HG02981 (cell line): ENCODE data around the gene SULT1A1.
A peak's percentile ranks its signal among the peaks of the same experiment; 100 is the strongest.
"Not testable (repeated sequence)": the region's sequence is repeated elsewhere in the genome, so short reads cannot be mapped to it uniquely, and the experiment has no call there.

Source experiments
- ATAC-seq: cut with Tn5 transposase; IDR thresholded peaks from one replicate; pipeline ENCODE4 v1.9.1; 2021; ENCODE audit warnings: mild to moderate bottlenecking, moderate library complexity; ENCODE audit not compliant: unreplicated experiment

SULT1A1 gene

DNA sequence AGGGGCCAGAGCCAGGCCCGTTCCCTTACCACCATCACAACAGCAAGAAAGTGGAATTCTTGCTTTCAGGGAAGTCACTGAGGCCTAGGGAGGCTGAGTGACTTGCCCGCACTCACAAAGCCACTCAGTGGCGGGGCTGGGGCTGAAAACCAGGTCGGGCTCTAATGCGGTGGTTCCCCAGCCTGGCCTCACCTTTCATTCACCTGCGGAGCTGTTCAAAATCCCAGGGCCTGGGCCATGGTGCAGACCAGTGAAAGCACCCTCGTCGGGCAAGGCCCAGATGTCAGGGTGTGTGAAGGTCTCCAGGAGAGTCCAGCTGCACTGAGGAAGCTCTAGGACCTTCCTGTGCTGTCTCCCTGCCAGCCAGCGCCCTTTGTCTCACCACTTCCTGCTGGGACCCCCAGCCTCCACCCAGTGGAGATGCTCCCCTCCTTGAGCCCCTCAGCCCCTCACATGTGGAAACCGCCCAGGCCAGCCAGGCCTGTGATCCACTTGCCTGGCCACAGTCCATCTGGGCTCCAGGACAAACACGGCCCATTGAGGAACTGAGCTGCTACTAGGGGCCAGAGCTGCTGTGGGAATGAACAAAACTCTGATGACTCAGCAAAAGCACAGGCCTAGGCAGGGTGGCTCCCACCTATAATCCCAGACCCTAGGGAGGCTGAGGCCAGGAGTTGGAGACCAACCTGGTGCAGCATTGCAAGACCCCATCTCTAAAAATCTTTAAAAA, 812 bp downstream of the SULT1A1 start:
- ATAC-seq = not testable (repeated sequence)

DNA sequence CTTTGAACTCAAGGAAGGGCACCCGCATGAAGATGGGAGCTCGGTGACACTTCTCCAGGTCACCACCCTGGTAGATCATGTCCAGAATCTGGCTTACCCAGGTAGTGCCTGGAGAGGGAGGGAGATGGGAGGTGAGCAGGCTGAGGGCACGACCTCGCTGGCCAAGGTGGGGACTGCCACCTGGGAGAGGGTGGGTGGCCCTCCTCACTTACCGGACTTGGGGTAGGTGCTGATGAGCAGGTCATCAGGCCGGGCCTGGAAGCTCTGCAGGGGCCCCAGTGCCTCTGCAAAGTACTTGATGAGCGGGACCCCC, 1.4 kb downstream of the SULT1A1 start:
- ATAC-seq = not testable (repeated sequence)

- ATAC-seq = not testable (repeated sequence)
These were observed 2.0 kb downstream of the SULT1A1 start for GRCh38 chr16:28607681-28608495.

DNA sequence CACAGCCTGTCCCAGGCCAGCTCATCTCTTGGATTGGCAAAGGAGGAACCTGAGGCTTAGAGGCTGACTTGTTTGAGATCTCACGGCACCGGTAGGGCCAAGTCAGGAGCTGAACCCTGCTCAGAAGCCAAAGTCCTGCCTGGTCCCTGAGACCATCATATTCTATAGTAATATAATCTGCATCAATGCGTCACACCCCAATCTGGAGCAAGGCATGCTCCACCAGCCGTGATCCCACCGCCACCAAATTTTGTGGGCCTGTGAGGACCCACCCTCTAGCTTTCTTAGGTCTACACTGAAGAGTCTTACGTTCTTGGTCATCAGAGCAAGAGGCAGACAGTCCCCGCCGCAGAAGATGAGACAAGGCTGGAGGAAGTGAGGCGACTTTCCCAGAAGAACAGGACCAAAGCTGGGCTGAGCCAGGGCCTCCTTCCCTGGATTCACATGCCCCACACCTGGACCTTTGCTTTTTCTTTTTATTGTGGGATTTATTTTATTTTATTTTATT, 2.7 kb downstream of the SULT1A1 start:
- ATAC-seq = no peak

DNA sequence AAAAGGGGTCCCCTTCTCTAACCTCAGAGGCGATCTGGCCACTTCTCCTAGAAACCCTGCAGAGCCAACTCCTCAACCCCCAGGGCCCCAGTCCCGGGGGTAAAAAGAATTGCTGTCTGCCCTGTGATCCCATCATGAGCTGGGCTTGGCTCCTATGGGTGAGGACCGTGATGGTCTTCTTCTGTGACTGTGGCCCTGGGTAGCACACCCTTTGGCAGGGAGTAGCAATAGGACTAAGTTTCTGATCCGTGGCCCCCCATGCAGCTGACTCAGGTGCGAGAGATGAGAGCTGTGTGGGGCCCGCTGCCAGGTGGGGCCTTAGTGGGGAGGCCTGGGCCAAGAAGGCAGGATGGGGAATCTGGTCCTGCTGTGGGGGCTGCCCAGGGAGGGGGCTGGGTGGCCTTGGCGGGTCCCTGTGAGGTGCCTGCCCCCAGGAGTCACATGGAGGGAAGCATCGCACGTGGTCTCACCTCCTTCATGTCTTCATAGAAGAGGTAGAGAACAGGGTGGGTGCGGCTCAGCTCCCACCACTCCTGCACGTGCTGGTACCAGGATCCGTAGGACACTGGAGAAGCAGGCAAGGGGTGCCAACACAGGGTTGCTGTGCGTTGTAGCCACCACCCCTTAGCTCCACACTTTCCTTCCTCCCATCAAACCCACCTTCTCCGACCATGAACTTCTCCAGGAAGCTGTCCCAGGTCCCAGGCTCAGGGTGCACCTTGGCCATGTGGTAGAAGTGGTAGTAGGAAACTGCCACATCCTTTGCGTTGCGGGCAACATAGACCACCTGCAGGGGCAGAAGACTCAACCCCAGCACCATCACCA, 3.3 kb downstream of the SULT1A1 start:
- ATAC-seq = no peak

- no peak for ATAC-seq
These were observed 5.7 kb downstream of the SULT1A1 start for GRCh38 chr16:28604186-28604565.

DNA sequence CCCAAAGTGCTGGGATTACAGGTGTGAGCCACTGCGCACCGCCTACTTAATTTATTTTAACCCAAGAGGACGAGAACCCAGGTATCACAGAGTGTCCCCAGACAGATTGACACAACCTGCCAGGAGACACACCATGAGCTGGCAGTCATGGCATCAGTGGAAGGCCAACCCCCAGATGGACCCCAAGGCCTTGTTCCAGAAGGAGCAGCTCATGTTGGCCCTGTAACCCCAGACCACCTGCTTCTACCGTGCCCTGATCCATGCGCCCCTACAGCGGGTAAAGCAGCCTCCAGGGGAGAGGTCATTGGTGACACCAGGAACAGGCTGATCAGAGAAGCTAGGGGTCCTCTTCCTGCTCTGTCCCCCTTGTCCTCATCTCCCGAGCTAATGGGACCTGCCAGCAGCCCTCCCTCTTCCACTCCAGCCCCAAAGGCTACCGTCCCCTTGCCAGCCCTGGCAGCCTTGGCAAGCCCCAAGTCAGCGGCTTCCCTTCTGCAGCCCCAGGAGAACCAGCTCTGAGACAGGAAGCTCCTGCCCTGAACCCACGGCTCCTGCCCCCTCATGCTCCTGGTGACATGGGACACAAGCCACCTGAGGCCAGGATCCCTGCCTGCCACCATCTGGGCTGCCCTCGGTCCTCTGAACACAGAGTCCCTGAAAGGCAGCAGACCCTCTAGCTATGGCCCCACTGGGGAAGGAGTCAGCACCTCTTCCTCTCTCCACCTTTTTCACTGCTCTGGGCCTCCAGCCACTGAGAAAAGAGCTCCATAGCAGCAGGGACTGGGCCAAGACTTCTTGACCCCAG, 6.3 kb downstream of the SULT1A1 start:
- no peak for ATAC-seq

- ATAC-seq = no peak
These were observed 7.3 kb downstream of the SULT1A1 start for GRCh38 chr16:28602529-28602928.

GRCh38 chr16:28602062-28602461, 7.8 kb downstream of the SULT1A1 start:
- not testable (repeated sequence) for ATAC-seq

- ATAC-seq = not testable (repeated sequence)
These were observed 8.3 kb downstream of the SULT1A1 start for GRCh38 chr16:28601589-28601988.

DNA sequence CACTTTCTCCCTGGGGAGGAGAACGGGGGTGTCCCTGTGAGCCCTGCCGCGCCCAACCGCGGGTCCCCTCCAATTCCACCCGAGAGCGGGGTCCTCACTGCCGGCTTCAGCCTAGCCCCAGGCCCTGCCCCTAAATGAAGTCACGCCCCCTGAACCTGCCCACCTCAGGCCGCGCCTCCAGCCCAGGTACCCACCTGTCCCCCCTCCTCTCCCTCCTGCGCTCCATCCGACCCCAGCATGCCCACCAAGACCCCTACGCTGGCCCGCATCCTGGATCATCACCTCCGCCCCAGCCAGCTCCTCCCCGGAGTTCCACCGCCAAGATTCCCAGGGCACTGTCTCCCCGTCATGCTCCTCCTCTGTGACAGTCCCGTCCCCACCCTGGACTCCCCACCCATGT, 8.9 kb downstream of the SULT1A1 start:
- not testable (repeated sequence) for ATAC-seq

DNA sequence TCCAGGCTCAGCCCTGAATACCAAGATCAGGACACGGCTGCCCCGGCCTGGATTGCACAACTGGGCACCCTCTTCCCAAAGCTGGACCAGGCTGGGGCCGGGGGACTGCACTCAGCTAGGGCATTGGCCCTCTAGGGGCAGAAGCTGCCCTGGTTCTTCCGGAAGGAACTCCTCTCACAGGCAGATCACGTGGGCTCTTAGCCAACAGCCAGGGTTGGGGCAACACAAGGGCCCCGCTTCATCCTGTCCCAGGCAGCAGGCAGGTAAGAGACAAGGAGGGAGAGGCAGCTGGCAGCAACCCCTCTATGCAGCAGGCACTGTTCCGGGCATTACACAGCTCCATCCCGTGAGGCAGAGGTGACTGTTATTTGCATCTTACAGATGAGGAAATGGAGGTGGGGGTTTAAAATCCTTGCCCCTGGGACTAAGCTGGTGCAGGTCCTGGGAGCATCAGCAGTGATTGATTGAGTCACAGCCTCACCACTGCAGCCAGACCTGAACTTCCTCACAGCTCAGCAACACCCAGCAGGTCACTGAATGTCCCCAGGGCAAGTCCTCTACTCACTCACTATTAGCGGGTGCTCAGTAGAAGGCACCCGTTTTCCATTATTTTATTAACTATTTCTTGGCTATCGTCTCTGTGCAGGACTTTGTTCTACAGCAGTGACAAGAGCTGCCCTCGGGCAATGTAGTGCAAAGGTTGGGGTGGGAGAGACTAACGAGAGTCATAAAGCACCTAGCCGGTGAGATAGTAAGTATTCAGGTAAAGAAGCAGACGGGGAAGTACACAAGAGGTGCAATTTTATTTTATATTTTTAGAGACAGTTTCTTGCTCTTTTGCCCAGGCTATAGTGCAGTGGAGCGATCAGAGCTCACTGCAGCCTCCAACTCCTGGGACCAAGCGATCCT, 10.2 kb downstream of the SULT1A1 start:
- ATAC-seq = peak; percentile 58

DNA sequence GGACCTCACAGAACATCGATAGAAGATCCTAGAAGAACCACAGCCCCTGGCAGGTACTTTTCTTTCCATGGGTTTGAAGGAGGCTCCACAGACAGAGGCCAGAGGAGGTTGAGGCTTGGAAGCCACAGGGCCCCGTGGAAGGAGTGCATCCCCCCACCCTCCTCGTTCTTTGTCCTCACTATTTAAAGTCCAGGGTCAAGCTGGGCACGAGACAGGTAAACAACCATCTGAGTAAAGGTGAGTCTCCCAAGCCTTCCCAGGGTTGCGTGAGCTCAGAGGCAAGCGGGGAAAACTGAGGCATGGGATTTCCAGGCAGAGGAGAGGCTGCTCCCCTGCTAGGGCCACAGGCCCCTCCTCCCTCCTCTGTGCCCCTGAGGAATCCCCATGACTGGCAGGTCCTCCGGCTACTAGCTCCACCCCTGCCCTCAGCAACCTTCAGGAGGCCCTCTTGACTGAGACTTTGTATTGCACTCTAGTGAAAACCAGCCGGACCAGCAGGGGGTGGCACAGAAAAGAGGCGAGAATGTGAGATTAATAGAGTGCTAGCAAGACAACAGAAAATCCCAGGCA, 12.1 kb downstream of the SULT1A1 start:
- no peak for ATAC-seq

DNA sequence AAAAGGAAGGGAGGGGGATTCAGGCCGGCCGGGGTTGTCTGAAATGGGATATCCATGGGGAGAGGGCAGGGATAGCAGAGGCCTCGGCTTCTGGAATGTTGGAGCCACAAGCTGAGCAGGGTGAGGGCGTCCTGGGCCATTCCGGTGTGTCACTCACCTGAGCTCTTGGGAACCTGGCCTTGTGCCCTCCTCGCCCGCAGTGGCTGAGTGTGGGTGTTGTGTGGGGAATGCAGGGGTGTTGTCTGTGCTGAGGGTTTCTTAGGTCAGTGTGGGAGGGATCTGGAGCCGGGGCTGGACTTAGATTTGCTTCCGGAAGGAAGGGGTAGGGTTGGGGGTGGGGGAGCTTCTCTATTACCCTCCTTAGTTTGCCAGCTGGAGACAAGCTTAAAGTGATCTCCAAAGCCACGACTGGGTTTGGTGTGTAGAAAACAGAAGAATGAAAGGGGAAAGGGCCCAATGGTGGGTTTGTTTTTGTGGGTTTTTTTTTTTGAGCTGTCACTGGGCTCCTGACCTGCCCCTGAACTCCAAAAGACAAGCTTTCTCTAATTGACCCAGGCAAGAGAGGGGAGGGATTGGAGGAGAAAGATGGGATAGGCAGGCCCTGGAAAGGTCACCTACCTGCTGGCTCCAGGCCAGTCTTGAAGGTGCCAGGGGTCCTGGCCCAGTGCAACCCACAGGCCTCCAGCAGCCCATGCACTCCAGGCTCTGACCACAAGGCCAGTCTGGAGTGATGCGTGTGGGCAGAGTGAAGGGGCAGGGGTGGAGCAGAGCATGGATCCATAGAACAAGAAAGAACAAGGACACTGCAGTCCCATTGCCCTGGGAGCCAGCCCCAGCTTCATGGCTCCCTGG, 12.8 kb downstream of the SULT1A1 start, which contains the start of gene SULT1A2:
Gene SULT1A2, minus strand, starts transcription at position 211 of the 852 bp plus-strand sequence. CDS start 1,120 bp downstream, outside the sequence.
- no peak for ATAC-seq

DNA sequence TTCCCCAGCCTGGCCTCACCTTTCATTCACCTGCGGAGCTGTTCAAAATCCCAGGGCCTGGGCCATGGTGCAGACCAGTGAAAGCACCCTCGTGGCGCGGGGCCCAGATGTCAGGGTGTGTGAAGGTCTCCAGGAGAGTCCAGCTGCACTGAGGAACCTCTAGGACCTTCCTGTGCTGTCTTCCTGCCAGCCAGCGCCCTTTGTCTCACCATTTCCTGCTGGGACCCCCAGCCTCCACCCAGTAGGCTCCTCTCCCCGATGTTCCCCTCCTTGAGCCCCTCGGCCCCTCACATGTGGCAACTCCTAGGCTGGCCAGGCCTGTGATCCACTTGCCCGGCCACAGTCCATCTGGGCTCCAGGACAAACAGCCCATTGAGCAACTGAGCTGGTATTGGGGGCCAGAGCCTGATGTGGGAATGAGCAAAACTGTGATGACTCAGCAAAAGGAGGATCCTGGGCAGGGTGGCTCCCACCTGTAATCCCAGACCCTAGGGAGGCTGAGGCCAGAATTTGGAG, 13.7 kb downstream of the SULT1A1 start:
- no peak for ATAC-seq

DNA sequence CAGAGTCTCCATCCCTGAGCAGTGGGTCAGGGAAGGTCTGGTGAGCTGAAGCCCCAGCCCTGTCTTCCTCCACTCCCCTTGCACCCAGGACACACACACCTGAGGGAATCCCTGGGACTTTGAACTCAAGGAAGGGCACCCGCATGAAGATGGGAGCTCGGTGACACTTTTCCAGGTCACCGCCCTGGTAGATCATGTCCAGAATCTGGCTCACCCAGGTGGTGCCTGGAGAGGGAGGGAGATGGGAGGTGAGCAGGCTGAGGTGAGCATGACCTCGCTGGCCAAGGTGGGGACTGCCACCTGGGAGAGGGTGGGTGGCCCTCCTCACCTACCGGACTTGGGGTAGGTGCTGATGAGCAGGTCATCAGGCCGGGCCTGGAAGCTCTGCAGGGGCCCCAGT, 14.4 kb downstream of the SULT1A1 start:
- ATAC-seq = not testable (repeated sequence)

GRCh38 chr16:28592979-28593553, 16.8 kb downstream of the SULT1A1 start:
- ATAC-seq = no peak
